GM10248 (cell line): ENCODE measurements around the gene CLCN1.

Experiments
- CTCF ChIA-PET: fragments of 300-600 bp; sonication (Branson Sonifier 250); formaldehyde crosslinking; extraction: SDS; loops from one replicate; lab custom pipeline; 2021; ENCODE audit warnings: antibody characterized with exemption; lab: Yijun Ruan, JAX
- POLR2A ChIA-PET: fragments of 350-650 bp; sonication (Branson Sonifier 250); formaldehyde crosslinking; extraction: SDS; loops from one replicate; lab custom pipeline; 2020; ENCODE audit warnings: antibody characterized with exemption; lab: Yijun Ruan, JAX
- DNase-seq: peaks from one replicate; pipeline ENCODE4 v3.0.0; 2012; ENCODE audit errors: extremely low spot score
- TF ChIP-seq, protein P1 (sequence below): IDR thresholded peaks from 2 replicates; pipeline ENCODE4 v1.5.1; 2012; ENCODE audit warnings: mild to moderate bottlenecking, low read depth; ENCODE audit errors: extremely low read depth, missing control alignments, control extremely low read depth

The CLCN1 gene

DNA sequence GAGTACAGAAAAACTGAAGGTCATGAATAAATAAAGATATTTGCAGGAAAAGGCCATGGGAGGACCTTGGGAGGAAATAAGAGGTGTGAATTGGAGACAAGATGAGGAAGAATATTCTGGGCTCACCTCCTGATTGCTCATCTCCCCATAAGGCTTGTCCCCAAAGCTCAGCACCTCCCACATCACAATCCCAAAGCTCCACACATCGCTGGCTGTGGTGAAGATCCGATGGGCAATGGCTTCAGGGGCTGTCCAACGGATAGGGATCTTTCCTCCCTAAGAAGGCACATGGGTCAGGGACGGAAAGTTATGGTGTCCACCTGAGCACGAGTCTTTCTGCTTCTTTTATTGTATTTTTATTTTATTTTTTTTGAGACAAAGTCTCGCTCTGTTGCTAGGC lies 78.2 kb downstream of the CLCN1 start:
- TF ChIP-seq, protein P1, sequence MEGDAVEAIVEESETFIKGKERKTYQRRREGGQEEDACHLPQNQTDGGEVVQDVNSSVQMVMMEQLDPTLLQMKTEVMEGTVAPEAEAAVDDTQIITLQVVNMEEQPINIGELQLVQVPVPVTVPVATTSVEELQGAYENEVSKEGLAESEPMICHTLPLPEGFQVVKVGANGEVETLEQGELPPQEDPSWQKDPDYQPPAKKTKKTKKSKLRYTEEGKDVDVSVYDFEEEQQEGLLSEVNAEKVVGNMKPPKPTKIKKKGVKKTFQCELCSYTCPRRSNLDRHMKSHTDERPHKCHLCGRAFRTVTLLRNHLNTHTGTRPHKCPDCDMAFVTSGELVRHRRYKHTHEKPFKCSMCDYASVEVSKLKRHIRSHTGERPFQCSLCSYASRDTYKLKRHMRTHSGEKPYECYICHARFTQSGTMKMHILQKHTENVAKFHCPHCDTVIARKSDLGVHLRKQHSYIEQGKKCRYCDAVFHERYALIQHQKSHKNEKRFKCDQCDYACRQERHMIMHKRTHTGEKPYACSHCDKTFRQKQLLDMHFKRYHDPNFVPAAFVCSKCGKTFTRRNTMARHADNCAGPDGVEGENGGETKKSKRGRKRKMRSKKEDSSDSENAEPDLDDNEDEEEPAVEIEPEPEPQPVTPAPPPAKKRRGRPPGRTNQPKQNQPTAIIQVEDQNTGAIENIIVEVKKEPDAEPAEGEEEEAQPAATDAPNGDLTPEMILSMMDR, result no peak
- CTCF ChIA-PET, result interaction anchor here (1.3 to 1.4 kb wide), 2 partner anchors 10 to 14 kb away, joined by 4 to 6 read pairs; no protein-coding TSS in a partner anchor
- DNase-seq, result no peak
- POLR2A ChIA-PET, result interaction anchor here (0.7 kb wide), 1 partner anchor 626 kb away, joined by 4 read pairs; no protein-coding TSS in a partner anchor

DNA sequence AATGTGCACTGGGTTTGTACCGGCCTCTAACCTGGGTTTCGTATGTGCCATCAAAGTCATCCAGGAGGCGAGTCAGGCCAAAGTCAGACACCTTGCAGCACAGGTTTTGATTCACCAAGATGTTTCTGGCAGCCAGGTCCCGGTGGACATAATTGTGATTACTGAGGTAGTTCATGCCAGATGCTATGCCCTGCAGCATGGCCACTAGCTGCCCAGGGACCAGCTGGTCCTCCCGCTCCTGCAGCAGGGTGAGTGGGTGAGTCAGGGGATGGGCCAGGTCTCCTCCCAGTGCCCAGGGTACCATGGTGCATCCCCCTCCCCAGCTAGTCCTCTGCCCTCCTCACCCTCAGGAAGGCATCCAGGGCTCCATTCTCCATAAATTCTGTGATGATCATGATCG lies 78.9 kb downstream of the CLCN1 start:
- no peak for DNase-seq
- ChIA-PET POLR2A (interaction anchor here (0.7 kb wide), 1 partner anchor 626 kb away, joined by 4 read pairs; no protein-coding TSS in a partner anchor), CTCF (interaction anchor here (1.3 to 4.7 kb wide), 4 partner anchors 10 to 26 kb away, joined by 4 to 26 read pairs (median 6); no protein-coding TSS in a partner anchor)
- TF ChIP-seq, protein P1, result no peak

DNA sequence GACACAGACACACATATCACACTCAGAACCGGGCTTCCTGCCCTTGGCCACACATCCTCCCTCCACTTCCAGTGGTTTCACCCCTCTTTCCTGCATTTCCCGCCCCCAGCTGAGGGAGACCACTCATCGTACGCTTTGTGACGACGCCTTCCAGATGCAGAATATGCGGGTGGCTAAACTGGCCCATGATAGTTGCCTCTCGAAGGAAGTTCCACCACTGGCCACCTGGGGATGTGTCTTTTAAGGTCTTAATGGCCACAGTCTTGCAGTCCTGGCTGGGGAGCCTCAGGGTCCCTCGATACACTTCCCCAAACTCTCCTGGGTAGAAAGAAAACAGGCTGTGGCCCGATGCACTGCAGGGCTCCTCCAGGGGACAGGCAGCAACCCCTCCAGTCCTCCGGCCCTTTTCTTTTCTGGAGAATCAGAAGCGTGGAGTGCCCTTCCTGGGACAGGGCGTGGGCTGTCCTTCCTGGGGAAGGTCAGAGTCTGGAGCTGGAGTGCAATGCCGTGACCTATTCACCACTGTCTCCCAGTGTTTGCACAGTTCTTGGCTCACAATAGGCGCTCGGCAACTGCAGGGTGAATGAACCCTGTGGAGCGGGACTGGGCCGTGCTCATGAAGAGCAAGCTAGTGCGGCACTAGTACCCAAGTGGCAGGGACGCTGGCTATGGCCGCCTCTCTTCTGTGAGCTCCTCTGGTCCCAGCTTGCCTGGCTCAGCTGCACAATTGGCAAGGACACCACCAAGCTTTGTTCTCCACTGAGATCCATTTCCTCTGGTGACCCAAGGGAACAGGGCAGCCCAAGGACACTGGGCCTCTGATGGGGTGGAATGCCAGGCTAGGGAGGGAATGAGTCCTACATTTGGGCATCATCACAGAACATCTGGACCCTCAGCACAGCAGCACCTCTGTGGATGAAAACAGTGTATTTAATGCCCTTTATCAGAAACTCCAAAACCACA lies 79.6 kb downstream of the CLCN1 start:
- ChIA-PET POLR2A (no interaction called here), CTCF (interaction anchor here (1.3 to 4.7 kb wide), 5 partner anchors 11 to 27 kb away, joined by 4 to 26 read pairs (median 6); no protein-coding TSS in a partner anchor)
- DNase-seq, result no peak
- TF ChIP-seq, protein P1, result no peak

DNA sequence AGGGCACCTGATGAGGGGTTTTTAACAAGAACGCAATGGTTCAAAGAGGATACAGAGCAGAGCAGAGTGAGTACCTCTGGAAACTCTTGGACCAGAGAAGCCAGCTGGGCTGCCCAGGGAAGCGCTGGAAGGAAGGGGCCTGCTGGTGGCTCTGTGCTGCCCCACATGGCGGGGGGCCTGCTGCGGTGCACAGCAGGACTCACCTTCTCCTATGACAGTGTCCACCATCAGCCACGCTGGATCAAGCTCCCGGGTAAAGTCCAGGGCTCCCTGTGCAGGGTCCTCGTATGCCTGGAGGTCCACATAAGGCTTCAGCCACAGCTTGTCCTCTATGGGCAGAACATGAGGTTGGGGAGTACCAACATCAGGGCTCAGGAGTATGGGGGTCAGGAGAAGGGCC lies 80.3 kb downstream of the CLCN1 start:
- TF ChIP-seq, protein P1, result no peak
- CTCF ChIA-PET, result interaction anchor here (1.5 to 4.7 kb wide), 4 partner anchors 12 to 27 kb away, joined by 5 to 26 read pairs (median 12); no protein-coding TSS in a partner anchor
- POLR2A ChIA-PET, result no interaction called here

DNA sequence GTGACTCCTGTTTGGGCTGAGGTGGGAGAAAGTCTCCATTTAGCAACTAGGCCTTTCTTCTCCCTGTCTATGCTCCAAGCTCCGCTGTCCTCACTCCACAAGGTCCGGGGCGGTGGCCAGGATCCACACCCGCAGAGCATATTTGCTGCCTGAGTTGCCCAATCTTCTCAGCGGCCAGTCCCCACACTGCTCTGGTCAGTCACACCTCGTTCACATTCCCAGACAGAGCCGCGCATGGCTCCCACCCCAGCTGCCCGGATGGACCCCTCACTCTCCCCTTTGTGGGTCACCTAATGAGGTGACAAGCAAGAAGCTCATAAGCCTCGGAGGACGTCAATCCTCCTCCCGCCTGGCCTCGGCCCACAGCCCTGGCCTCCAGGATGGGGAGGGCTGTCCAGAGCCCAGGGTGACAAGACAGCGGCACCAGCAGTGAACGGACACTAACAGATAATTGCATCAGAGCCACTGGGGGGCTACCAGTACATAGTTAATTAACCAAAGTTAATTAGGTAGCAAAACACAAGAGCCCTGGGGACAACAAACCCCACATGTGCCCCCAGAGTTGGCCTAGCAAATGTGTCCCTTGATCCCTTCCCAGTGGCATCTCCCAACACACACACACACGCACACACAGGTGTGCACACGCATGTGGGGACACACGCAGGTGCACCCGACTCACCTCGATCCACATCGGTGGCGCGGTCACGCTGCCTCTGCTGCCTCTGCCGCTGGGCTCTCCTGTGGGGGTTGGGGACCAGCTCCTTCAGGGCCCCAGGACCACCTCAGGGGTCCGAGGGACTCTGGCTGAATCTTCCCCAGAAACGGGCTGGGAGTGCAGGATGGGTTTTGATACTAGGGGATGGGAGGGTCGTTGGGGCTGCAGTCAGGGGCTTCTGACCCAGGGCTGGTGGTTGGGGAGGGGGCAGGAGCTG lies 81.0 kb downstream of the CLCN1 start:
- TF ChIP-seq, protein P1, result no peak
- no peak for DNase-seq
- POLR2A ChIA-PET, result no interaction called here
- CTCF ChIA-PET, result interaction anchor here (2.1 to 4.7 kb wide), 3 partner anchors 13 to 19 kb away, joined by 8 to 26 read pairs (median 15); no protein-coding TSS in a partner anchor

More for the DNA sequence above, 80.3 kb downstream of the CLCN1 start:
- no peak for DNase-seq
